Stimulated activated CD8-positive, alpha-beta memory T cell treated with anti-CD3 and anti-CD28 coated beads, Interleukin-7, amount 100 ng/mL, for 24 hours (primary cell): ENCODE data around the gene OSGIN1.

Experiments
- DNase-seq: peaks from one replicate; pipeline ENCODE4 v3.0.0-alpha.2; 2020; ENCODE audit warnings: low read depth

OSGIN1 gene

GRCh38 chr16:83971165-83972130, 18.4 kb downstream of the OSGIN1 start:
- DNase-seq: no peak

- DNase-seq: no peak
Measured at GRCh38 chr16:83972256-83973008, 19.4 kb downstream of the OSGIN1 start.

GRCh38 chr16:83973077-83973476, 20.0 kb downstream of the OSGIN1 start:
- no peak for DNase-seq

- no peak for DNase-seq
Measured at GRCh38 chr16:83973581-83974385, 20.7 kb downstream of the OSGIN1 start.

- DNase-seq: no peak
Measured at GRCh38 chr16:83974475-83974874, 21.4 kb downstream of the OSGIN1 start.

GRCh38 chr16:83975590-83976260, 22.7 kb downstream of the OSGIN1 start:
- DNase-seq: no peak

- DNase-seq: no peak
Measured at GRCh38 chr16:83977056-83977815, 24.2 kb downstream of the OSGIN1 start.

- no peak for DNase-seq
Measured at GRCh38 chr16:83978401-83978904, 25.4 kb downstream of the OSGIN1 start.

GRCh38 chr16:83979441-83979840, 26.4 kb downstream of the OSGIN1 start:
- DNase-seq: no peak

GRCh38 chr16:83980794-83981193, 27.8 kb downstream of the OSGIN1 start:
- no peak for DNase-seq

- no peak for DNase-seq
Measured at GRCh38 chr16:83981799-83982198, 28.8 kb downstream of the OSGIN1 start.

GRCh38 chr16:83983491-83983890, 30.5 kb downstream of the OSGIN1 start:
- no peak for DNase-seq

GRCh38 chr16:83989300-83989699, 36.3 kb downstream of the OSGIN1 start:
- no peak for DNase-seq

- no peak for DNase-seq
Measured at GRCh38 chr16:83990492-83990891, 37.5 kb downstream of the OSGIN1 start.

- no peak for DNase-seq
Measured at GRCh38 chr16:83992624-83993023, 39.6 kb downstream of the OSGIN1 start.

GRCh38 chr16:83994087-83994486, 41.0 kb downstream of the OSGIN1 start:
- no peak for DNase-seq

GRCh38 chr16:83994703-83995102, 41.7 kb downstream of the OSGIN1 start:
- no peak for DNase-seq

- no peak for DNase-seq
Measured at GRCh38 chr16:83995754-83996153, 42.7 kb downstream of the OSGIN1 start.

- no peak for DNase-seq
Measured at GRCh38 chr16:83996481-83997252, 43.6 kb downstream of the OSGIN1 start.

- DNase-seq: no peak
Measured at GRCh38 chr16:83998091-83998490, 45.1 kb downstream of the OSGIN1 start.
